Loucy (cell line): ENCODE results near the gene SGO2.

Experiments used
- H2AFZ ChIP-seq: fragments of 200-600 bp; sonication (generic); 2 replicates; pipeline ENCODE4 v1.6.0; 2016; ENCODE audit warnings: antibody characterized with exemption, mild to moderate bottlenecking, low read length, moderate library complexity
- H3F3A ChIP-seq: fragments of 200-600 bp; 2 replicates; pipeline ENCODE4 v1.6.0; 2016; ENCODE audit warnings: antibody characterized with exemption, low read depth, mild to moderate bottlenecking
- H3K27me3 ChIP-seq: fragments of 200-600 bp; sonication (generic); 2 replicates; pipeline ENCODE4 v1.6.1; 2014; ENCODE audit warnings: low read length, mild to moderate bottlenecking; ENCODE audit not compliant: insufficient read depth, poor library complexity, severe bottlenecking
- H3K36me3 ChIP-seq: fragments of 200-600 bp; sonication (generic); 2 replicates; pipeline ENCODE4 v1.6.1; 2016; ENCODE audit warnings: low read length; ENCODE audit not compliant: insufficient read depth
- H3K4me1 ChIP-seq: fragments of 200-600 bp; sonication (generic); 2 replicates; pipeline ENCODE4 v1.5.1; 2014; ENCODE audit warnings: low read length, mild to moderate bottlenecking; ENCODE audit not compliant: insufficient read depth, poor library complexity, severe bottlenecking
- H3K4me2 ChIP-seq: fragments of 200-600 bp; sonication (generic); 2 replicates; pipeline ENCODE4 v1.6.0; 2014; ENCODE audit warnings: antibody characterized with exemption, low read length, low read depth, mild to moderate bottlenecking; ENCODE audit not compliant: poor library complexity, severe bottlenecking
- H3K4me3 ChIP-seq: fragments of 200-600 bp; sonication (generic); 2 replicates; pipeline ENCODE4 v1.5.1; 2014; ENCODE audit warnings: low read length, mild to moderate bottlenecking, mixed read lengths; ENCODE audit not compliant: poor library complexity, severe bottlenecking
- H3K79me2 ChIP-seq: fragments of 200-600 bp; sonication (generic); 2 replicates; pipeline ENCODE4 v1.6.1; 2014; ENCODE audit warnings: low read length; ENCODE audit not compliant: insufficient read depth
- H3K9ac ChIP-seq: fragments of 200-600 bp; sonication (generic); 2 replicates; pipeline ENCODE4 v1.6.0; 2014; ENCODE audit warnings: mild to moderate bottlenecking, low read depth, low read length, moderate library complexity; ENCODE audit not compliant: poor library complexity, severe bottlenecking
- H3K9me2 ChIP-seq: fragments of 200-600 bp; sonication (generic); replicated peaks from 2 replicates; pipeline ENCODE4 v1.6.1; 2016; ENCODE audit warnings: low read depth, low read length, mixed read lengths
- H3K9me3 ChIP-seq: fragments of 200-600 bp; sonication (generic); 2 replicates; pipeline ENCODE4 v1.6.1; 2014; ENCODE audit warnings: mild to moderate bottlenecking, antibody characterized with exemption, low read length, low read depth; ENCODE audit not compliant: insufficient read depth
- H4K20me1 ChIP-seq: fragments of 200-600 bp; sonication (generic); 2 replicates; pipeline ENCODE4 v1.6.0; 2014; ENCODE audit warnings: antibody characterized with exemption, low read length, mild to moderate bottlenecking; ENCODE audit not compliant: insufficient read depth, poor library complexity, severe bottlenecking
- EZH2phosphoT487 ChIP-seq: fragments of 200-600 bp; IDR thresholded peaks from 2 replicates; pipeline ENCODE4 v1.6.1; 2018; ENCODE audit warnings: antibody characterized with exemption, mild to moderate bottlenecking, moderate library complexity, borderline replicate concordance
- TF ChIP-seq, protein P1 (sequence below): fragments of 200-600 bp; sonication (generic); conservative IDR thresholded peaks from 2 replicates; pipeline ENCODE4 v1.5.1; 2014; ENCODE audit warnings: mild to moderate bottlenecking, antibody characterized with exemption, low read length

SGO2 gene

GRCh38 chr2:200533754-200534153, 7.7 kb downstream of the SGO2 start:
- no peak overlapping the region for H3K9ac ChIP-seq
- peaks cover 43% of the 10 kb centered on the region; the same call in 1 of the 2 replicates for H3K36me3 ChIP-seq
- H3K9me3 ChIP-seq = no peaks in the 10 kb centered on the region
- no peaks in the 10 kb centered on the region for H3K27me3 ChIP-seq
- no peak overlapping the region for H2AFZ ChIP-seq
- TF ChIP-seq EZH2phosphoT487 = no peak
- TF ChIP-seq, protein P1, sequence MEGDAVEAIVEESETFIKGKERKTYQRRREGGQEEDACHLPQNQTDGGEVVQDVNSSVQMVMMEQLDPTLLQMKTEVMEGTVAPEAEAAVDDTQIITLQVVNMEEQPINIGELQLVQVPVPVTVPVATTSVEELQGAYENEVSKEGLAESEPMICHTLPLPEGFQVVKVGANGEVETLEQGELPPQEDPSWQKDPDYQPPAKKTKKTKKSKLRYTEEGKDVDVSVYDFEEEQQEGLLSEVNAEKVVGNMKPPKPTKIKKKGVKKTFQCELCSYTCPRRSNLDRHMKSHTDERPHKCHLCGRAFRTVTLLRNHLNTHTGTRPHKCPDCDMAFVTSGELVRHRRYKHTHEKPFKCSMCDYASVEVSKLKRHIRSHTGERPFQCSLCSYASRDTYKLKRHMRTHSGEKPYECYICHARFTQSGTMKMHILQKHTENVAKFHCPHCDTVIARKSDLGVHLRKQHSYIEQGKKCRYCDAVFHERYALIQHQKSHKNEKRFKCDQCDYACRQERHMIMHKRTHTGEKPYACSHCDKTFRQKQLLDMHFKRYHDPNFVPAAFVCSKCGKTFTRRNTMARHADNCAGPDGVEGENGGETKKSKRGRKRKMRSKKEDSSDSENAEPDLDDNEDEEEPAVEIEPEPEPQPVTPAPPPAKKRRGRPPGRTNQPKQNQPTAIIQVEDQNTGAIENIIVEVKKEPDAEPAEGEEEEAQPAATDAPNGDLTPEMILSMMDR = no peak
- peak overlapping the region; percentile 91 for H3K4me2 ChIP-seq
- peaks cover 50% of the 10 kb centered on the region for H3K4me1 ChIP-seq
- no peaks in the 10 kb centered on the region for H3K9me2 ChIP-seq
- H4K20me1 ChIP-seq = peaks cover 9% of the 10 kb centered on the region
- H3K79me2 ChIP-seq = peaks cover 60% of the 10 kb centered on the region
- no peak overlapping the region for H3K4me3 ChIP-seq
- no peaks in the 10 kb centered on the region for H3F3A ChIP-seq

DNA sequence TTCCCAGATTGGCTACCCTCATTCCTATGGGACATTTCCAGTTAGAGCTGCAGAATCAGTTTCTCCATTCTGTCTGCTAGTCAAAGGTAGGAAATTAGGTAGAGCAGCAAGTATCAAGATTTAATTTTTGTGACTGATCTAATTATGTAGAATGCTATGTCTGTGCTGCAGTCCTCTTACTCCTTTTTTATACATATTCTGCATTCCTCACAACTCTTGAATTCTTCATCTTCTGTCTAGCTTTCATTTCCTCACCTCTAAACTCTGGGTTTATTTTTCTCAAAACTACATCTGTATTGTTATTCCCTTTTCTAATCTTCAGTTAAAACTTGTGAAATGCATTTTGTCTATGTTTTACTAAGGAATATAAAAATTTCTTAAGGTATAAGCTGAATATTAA, 8.6 kb downstream of the SGO2 start:
- Histone ChIP-seq H3K4me3 (peak overlapping the region; percentile 11), H3K9ac (no peak overlapping the region), H2AFZ (no peak overlapping the region), H3K4me2 (peak overlapping the region; percentile 18), H3K9me3 (peaks cover 2% of the 10 kb centered on the region; the same call in 1 of the 2 replicates), H3F3A (no peaks in the 10 kb centered on the region), H3K36me3 (peaks cover 50% of the 10 kb centered on the region), H3K4me1 (peaks cover 44% of the 10 kb centered on the region), H3K79me2 (peaks cover 54% of the 10 kb centered on the region), H3K27me3 (no peaks in the 10 kb centered on the region), H4K20me1 (peaks cover 4% of the 10 kb centered on the region), H3K9me2 (no peaks in the 10 kb centered on the region)
- no peak for TF ChIP-seq EZH2phosphoT487
- TF ChIP-seq, protein P1 = no peak

- no peak overlapping the region for H3K9ac ChIP-seq
Observed at GRCh38 chr2:200538139-200538538, 12.1 kb downstream of the SGO2 start.

More at GRCh38 chr2:200538139-200538538, 12.1 kb downstream of the SGO2 start:
- no peak overlapping the region for H3K4me3 ChIP-seq
- TF ChIP-seq, protein P1 = no peak
- no peak for TF ChIP-seq EZH2phosphoT487
- no peaks in the 10 kb centered on the region for H3K9me2 ChIP-seq
- peaks cover 14% of the 10 kb centered on the region; the same call in 1 of the 2 replicates for H3K9me3 ChIP-seq
- peaks cover 30% of the 10 kb centered on the region; the same call in 1 of the 2 replicates for H3K79me2 ChIP-seq
- peaks cover 4% of the 10 kb centered on the region for H4K20me1 ChIP-seq
- peaks cover 80% of the 10 kb centered on the region for H3K36me3 ChIP-seq
- no peak overlapping the region for H2AFZ ChIP-seq
- no peak overlapping the region for H3K4me2 ChIP-seq
- H3F3A ChIP-seq = no peaks in the 10 kb centered on the region
- H3K27me3 ChIP-seq = no peaks in the 10 kb centered on the region
- H3K4me1 ChIP-seq = peaks cover 17% of the 10 kb centered on the region
